Measurements from ENCODE around the gene TROAP.
"Not testable (repeated sequence)": the region's sequence is repeated elsewhere in the genome, so short reads cannot be mapped to it uniquely, and the experiment has no call there.

TROAP gene

DNA sequence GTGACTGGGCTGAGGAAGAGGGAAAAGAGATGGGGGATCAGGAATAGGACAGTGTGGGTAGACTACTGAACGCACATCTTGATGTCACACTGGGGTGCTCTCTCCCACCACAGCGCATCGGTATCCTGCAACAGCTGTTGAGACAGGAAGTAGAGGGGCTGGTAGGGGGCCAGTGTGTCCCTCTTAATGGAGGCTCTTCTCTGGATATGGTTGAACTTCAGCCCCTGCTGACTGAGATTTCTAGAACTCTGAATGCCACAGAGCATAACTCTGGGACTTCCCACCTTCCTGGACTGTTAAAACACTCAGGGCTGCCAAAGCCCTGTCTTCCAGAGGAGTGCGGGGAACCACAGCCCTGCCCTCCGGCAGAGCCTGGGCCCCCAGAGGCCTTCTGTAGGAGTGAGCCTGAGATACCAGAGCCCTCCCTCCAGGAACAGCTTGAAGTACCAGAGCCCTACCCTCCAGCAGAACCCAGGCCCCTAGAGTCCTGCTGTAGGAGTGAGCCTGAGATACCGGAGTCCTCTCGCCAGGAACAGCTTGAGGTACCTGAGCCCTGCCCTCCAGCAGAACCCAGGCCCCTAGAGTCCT lies 7.1 kb downstream of the TROAP start:
- Histone ChIP-seq H3K36me3 (ENCODE audit: control insufficient read depth, insufficient read depth, low read length) (no peaks in the 10 kb centered on the region), H3K9me3 (ENCODE audit: control insufficient read depth, low read length) (no peaks in the 10 kb centered on the region), H3K27me3 (replicated peaks; ENCODE audit: control insufficient read depth, insufficient read depth, low read length, poor library complexity, severe bottlenecking) (peaks cover 14% of the 10 kb centered on the region), H3K27ac (ENCODE audit: insufficient read depth, low read length, poor library complexity, severe bottlenecking) (no peak overlapping the region), H3K4me1 (ENCODE audit: control insufficient read depth, insufficient read depth, low read length, poor library complexity, severe bottlenecking) (no peaks in the 10 kb centered on the region), H3K4me3 (ENCODE audit: insufficient read depth, low read depth, low read length, poor library complexity, severe bottlenecking) (no peak overlapping the region)
- no peak for DNase-seq

DNA sequence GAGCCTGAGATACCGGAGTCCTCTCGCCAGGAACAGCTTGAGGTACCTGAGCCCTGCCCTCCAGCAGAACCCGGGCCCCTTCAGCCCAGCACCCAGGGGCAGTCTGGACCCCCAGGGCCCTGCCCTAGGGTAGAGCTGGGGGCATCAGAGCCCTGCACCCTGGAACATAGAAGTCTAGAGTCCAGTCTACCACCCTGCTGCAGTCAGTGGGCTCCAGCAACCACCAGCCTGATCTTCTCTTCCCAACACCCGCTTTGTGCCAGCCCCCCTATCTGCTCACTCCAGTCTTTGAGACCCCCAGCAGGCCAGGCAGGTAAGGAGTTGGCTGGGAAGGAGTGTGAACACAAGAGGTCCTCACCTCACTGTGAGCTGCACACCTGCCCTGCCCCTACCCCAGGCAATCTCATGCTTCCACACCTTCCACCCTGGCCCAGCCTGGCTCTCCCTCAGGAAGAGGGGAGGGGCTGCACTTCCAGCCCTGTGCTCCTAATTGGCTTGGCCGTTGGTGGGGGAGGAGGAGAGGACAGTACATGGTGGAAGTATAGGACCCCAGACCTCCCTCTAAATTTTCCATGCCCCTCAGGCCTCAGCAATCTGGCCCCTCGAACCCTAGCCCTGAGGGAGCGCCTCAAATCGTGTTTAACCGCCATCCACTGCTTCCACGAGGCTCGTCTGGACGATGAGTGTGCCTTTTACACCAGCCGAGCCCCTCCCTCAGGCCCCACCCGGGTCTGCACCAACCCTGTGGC lies 7.8 kb downstream of the TROAP start:
- no peak for DNase-seq
- no peak overlapping the region for H3K27ac ChIP-seq (ENCODE audit: insufficient read depth, low read length, poor library complexity, severe bottlenecking)
- H3K27me3 ChIP-seq (replicated peaks; ENCODE audit: control insufficient read depth, insufficient read depth, low read length, poor library complexity, severe bottlenecking), result peaks cover 21% of the 10 kb centered on the region
- H3K9me3 ChIP-seq (ENCODE audit: control insufficient read depth, low read length), result no peaks in the 10 kb centered on the region
- no peaks in the 10 kb centered on the region for H3K36me3 ChIP-seq (ENCODE audit: control insufficient read depth, insufficient read depth, low read length)
- H3K4me3 ChIP-seq (ENCODE audit: insufficient read depth, low read depth, low read length, poor library complexity, severe bottlenecking), result no peak overlapping the region
- no peaks in the 10 kb centered on the region for H3K4me1 ChIP-seq (ENCODE audit: control insufficient read depth, insufficient read depth, low read length, poor library complexity, severe bottlenecking)

DNA sequence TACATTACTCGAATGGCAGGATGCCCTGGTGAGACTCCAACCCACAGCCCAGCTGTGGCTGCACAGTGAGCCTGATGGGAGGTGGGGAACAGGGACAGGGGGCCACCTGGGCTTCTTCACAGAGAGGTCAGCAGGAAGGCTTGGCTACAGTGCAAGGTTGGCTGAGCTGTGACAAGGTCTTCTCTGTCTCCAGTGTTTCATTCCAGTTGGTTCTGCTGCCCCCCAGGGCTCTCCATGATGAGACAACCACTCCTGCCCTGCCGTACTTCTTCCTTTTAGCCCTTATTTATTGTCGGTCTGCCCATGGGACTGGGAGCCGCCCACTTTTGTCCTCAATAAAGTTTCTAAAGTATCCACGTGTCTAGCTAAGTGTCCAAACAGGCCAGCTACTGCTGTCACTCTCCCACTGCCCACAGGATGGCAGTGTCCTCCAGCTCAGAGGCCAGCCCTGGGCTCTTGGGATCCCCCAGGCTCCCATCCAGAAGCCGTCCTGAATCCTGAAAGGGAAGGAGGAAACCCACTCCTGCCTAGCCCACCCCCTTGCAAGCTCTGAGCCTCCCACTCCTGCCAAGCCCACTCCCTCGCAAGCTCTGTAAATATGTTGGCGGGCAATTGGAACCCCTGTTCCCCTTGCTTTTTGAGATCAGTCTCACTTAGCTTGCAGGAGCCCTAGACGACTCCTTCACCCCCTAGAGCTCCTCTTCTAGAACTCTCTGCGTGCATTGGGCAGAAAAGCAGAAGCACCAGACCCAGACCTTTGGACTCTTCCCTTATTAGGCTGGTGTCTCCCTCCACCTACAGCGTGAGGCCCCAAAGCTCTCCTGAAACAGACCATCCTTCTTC lies 8.5 kb downstream of the TROAP start:
- H3K27me3 ChIP-seq (replicated peaks; ENCODE audit: control insufficient read depth, insufficient read depth, low read length, poor library complexity, severe bottlenecking), result peaks cover 29% of the 10 kb centered on the region
- H3K4me3 ChIP-seq (ENCODE audit: insufficient read depth, low read depth, low read length, poor library complexity, severe bottlenecking), result no peak overlapping the region
- H3K4me1 ChIP-seq (ENCODE audit: control insufficient read depth, insufficient read depth, low read length, poor library complexity, severe bottlenecking), result peaks cover 5% of the 10 kb centered on the region
- DNase-seq, result no peak
- no peaks in the 10 kb centered on the region for H3K9me3 ChIP-seq (ENCODE audit: control insufficient read depth, low read length)
- H3K36me3 ChIP-seq (ENCODE audit: control insufficient read depth, insufficient read depth, low read length), result no peaks in the 10 kb centered on the region
- H3K27ac ChIP-seq (ENCODE audit: insufficient read depth, low read length, poor library complexity, severe bottlenecking), result no peak overlapping the region

DNA sequence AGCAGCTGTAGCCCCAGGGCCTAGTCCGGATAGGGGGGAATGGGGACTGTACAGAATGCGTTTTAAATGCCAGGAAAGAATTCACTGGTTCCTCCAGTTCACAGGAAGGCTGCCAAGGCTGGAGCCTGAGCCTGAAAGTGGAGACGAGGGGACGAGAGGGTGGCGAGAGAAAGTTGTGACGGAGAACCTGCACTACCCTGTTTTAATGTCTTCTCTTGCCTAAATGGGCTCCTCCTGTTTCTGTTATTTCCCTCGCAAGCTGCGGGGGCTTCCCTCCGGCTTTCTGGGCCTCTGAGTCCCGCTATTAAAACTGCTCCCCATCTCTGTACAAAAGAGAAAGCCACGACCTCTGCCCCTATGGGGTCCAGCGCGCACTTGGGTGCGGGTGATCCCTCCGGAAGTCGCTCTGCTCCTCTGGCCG lies 9.4 kb downstream of the TROAP start:
- Histone ChIP-seq H3K27me3 (replicated peaks; ENCODE audit: control insufficient read depth, insufficient read depth, low read length, poor library complexity, severe bottlenecking) (peaks cover 36% of the 10 kb centered on the region), H3K36me3 (ENCODE audit: control insufficient read depth, insufficient read depth, low read length) (no peaks in the 10 kb centered on the region), H3K9me3 (ENCODE audit: control insufficient read depth, low read length) (no peaks in the 10 kb centered on the region), H3K4me1 (ENCODE audit: control insufficient read depth, insufficient read depth, low read length, poor library complexity, severe bottlenecking) (peaks cover 14% of the 10 kb centered on the region), H3K27ac (ENCODE audit: insufficient read depth, low read length, poor library complexity, severe bottlenecking) (no peak overlapping the region), H3K4me3 (ENCODE audit: insufficient read depth, low read depth, low read length, poor library complexity, severe bottlenecking) (no peak overlapping the region)
- no peak for DNase-seq

DNA sequence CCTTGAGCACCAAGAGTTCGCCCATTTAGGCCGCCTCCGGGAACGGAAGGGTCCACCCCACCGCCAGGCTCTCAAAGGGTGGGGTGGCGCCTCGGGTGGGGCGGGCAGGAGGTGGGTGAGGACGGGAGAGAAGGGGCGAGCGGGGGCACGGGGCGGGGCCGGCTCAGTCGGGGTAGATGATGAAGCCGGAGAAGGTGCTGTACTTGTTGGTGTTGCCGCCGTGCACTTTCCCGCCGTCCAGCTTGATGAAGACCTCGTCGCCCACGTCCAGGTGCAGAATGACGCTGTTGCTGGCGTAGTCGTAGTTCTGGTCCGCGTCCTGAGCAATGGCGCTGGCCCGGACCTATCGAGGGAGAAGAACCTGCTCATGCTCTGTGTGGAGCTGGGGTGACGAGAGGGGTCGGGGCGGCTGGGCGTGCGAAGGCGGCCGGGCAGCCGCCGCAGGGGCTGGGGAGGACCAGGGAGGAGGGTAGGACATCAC lies 9.9 kb downstream of the TROAP start:
- Histone ChIP-seq H3K36me3 (ENCODE audit: control insufficient read depth, insufficient read depth, low read length) (no peaks in the 10 kb centered on the region), H3K9me3 (ENCODE audit: control insufficient read depth, low read length) (no peaks in the 10 kb centered on the region), H3K27me3 (replicated peaks; ENCODE audit: control insufficient read depth, insufficient read depth, low read length, poor library complexity, severe bottlenecking) (peaks cover 36% of the 10 kb centered on the region), H3K4me1 (ENCODE audit: control insufficient read depth, insufficient read depth, low read length, poor library complexity, severe bottlenecking) (peaks cover 16% of the 10 kb centered on the region), H3K4me3 (ENCODE audit: insufficient read depth, low read depth, low read length, poor library complexity, severe bottlenecking) (no peak overlapping the region), H3K27ac (ENCODE audit: insufficient read depth, low read length, poor library complexity, severe bottlenecking) (no peak overlapping the region)
- no peak for DNase-seq

DNA sequence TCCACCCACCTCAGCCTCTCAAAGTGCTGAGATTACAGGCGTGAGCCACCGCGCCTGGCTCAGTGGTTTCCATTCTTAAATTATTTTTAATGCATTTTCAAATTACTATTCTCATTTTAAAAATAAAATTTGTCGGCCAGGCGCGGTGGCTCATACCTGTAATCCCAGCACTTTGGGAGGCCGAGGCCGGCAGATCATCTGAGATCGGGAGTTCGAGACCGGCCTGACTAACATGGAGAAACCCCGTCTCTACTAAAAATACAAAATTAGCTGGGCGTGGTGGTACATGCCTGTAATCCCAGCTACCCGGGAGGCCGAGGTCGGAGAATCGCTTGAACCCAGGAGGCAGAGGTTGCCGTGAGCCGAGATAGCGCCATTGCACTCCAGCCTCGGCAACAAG lies 10.7 kb downstream of the TROAP start:
- H3K9me3 ChIP-seq (ENCODE audit: control insufficient read depth, low read length); H3K36me3 ChIP-seq (ENCODE audit: control insufficient read depth, insufficient read depth, low read length); H3K27ac ChIP-seq (ENCODE audit: insufficient read depth, low read length, poor library complexity, severe bottlenecking); DNase-seq; H3K4me3 ChIP-seq (ENCODE audit: insufficient read depth, low read depth, low read length, poor library complexity, severe bottlenecking): not testable (repeated sequence)
- Histone ChIP-seq H3K4me1 (ENCODE audit: control insufficient read depth, insufficient read depth, low read length, poor library complexity, severe bottlenecking) (peaks cover 16% of the 10 kb centered on the region), H3K27me3 (replicated peaks; ENCODE audit: control insufficient read depth, insufficient read depth, low read length, poor library complexity, severe bottlenecking) (peaks cover 36% of the 10 kb centered on the region)

DNA sequence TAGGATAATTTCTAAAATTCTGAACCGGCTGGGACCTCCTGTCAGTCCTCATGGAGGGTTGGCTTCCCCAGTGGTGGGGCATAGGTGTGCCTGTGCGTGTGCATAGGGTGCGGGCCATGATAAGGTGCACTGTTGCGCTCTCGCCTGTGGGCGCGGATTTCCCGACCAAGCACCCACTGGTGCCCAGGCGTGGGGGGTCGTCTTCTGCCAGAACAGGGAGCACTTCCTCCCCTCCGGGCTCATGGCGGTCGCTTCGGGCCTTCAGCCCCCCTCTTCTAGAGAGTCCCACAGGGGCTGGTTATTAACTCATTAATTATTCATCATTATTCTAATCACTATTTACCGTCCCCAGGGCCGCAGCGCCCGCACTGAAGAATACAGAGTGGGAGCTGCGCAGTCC lies 11.2 kb downstream of the TROAP start:
- no peaks in the 10 kb centered on the region for H3K36me3 ChIP-seq (ENCODE audit: control insufficient read depth, insufficient read depth, low read length)
- no peak for DNase-seq
- no peaks in the 10 kb centered on the region for H3K9me3 ChIP-seq (ENCODE audit: control insufficient read depth, low read length)
- peaks cover 36% of the 10 kb centered on the region for H3K27me3 ChIP-seq (replicated peaks; ENCODE audit: control insufficient read depth, insufficient read depth, low read length, poor library complexity, severe bottlenecking)
- no peak overlapping the region for H3K27ac ChIP-seq (ENCODE audit: insufficient read depth, low read length, poor library complexity, severe bottlenecking)
- peaks cover 16% of the 10 kb centered on the region for H3K4me1 ChIP-seq (ENCODE audit: control insufficient read depth, insufficient read depth, low read length, poor library complexity, severe bottlenecking)
- H3K4me3 ChIP-seq (ENCODE audit: insufficient read depth, low read depth, low read length, poor library complexity, severe bottlenecking), result no peak overlapping the region

DNA sequence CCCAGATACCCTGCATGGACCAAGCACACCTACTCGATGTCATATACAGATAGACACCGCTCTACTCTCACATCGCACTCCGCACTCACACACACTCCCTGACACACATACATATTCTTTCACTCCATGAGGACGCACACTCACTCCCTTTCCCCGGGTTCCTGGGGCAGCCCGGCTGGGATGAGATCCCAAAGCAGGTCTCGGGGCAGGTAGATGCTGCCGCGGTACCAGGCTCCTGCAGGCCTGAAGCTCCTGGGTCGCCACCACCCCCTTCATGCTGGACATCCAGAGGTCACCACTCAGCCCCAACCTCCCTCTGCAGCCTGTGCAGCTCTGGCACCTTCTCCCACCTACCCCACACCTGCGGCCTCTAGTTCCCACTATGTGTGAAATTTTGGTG lies 11.6 kb downstream of the TROAP start:
- H3K4me3 ChIP-seq (ENCODE audit: insufficient read depth, low read depth, low read length, poor library complexity, severe bottlenecking), result no peak overlapping the region
- DNase-seq, result no peak
- peaks cover 36% of the 10 kb centered on the region for H3K27me3 ChIP-seq (replicated peaks; ENCODE audit: control insufficient read depth, insufficient read depth, low read length, poor library complexity, severe bottlenecking)
- H3K4me1 ChIP-seq (ENCODE audit: control insufficient read depth, insufficient read depth, low read length, poor library complexity, severe bottlenecking), result peaks cover 16% of the 10 kb centered on the region
- H3K27ac ChIP-seq (ENCODE audit: insufficient read depth, low read length, poor library complexity, severe bottlenecking), result no peak overlapping the region
- no peaks in the 10 kb centered on the region for H3K36me3 ChIP-seq (ENCODE audit: control insufficient read depth, insufficient read depth, low read length)
- no peaks in the 10 kb centered on the region for H3K9me3 ChIP-seq (ENCODE audit: control insufficient read depth, low read length)

DNA sequence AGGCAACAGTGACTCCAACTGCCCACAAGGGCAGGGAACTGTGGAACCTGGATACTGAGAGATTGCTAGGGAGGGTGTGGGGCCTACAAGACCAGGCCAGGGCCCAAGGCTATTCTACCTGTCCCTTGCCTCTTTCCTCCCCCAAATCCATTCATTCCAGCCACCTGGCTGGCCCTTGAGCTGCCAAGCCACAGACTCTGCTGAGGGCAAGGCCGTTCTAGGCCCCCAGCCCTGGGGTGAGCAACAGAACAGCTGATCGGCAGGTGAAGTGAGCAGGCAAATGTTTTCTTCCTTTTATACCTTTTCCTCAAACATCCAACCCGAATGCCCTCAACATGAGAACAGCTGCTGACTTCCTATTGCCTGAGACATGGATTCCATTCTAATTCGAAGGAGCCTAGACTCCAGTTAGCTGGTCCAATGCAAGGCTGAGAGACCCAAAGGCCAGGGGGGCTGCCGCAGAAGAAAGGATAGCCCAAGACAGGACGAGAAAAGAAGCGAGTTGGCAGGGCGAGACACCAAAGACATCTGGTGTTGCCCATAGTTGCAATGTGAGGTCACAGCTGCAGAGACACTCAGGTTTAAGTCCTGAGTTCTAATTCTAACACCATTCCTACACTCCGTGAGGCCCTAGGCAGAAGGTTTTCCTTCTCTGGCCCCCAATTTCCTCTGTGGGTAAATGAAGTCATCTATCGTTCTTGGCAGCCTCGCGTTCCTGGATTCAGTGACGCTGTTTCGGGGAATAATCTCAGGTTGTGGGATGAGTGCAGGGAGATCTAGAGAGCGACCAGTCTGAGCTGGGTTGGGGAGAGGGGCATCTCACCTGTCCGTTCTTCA lies 12.3 kb downstream of the TROAP start:
- H3K9me3 ChIP-seq (ENCODE audit: control insufficient read depth, low read length), result no peaks in the 10 kb centered on the region
- H3K27me3 ChIP-seq (replicated peaks; ENCODE audit: control insufficient read depth, insufficient read depth, low read length, poor library complexity, severe bottlenecking), result peaks cover 36% of the 10 kb centered on the region
- no peak for DNase-seq
- no peak overlapping the region for H3K4me3 ChIP-seq (ENCODE audit: insufficient read depth, low read depth, low read length, poor library complexity, severe bottlenecking)
- H3K27ac ChIP-seq (ENCODE audit: insufficient read depth, low read length, poor library complexity, severe bottlenecking), result no peak overlapping the region
- H3K4me1 ChIP-seq (ENCODE audit: control insufficient read depth, insufficient read depth, low read length, poor library complexity, severe bottlenecking), result peaks cover 16% of the 10 kb centered on the region
- H3K36me3 ChIP-seq (ENCODE audit: control insufficient read depth, insufficient read depth, low read length), result no peaks in the 10 kb centered on the region
